ENCODE results near the gene FOXE3.

The FOXE3 gene

GRCh38 chr1:47436304-47436978 lies 20.4 kb downstream of the FOXE3 start:
- DNase-seq, result peak; percentile 66

- no peak for DNase-seq
Measured at GRCh38 chr1:47436979-47437446, 20.9 kb downstream of the FOXE3 start.

GRCh38 chr1:47437447-47438164 lies 21.5 kb downstream of the FOXE3 start, which contains the start of gene FOXD2:
FOXD2 (plus strand) TSS chr1:47438044; CDS start chr1:47438136, 92 bp downstream.
- peak; percentile 89 for DNase-seq

- peak; percentile 24 for DNase-seq
Measured at GRCh38 chr1:47438165-47439016, 22.3 kb downstream of the FOXE3 start.

- no peak for DNase-seq
Measured at GRCh38 chr1:47439017-47439818, 23.1 kb downstream of the FOXE3 start.

GRCh38 chr1:47439819-47440598 lies 23.9 kb downstream of the FOXE3 start:
- no peak for DNase-seq

- no peak for DNase-seq
Measured at GRCh38 chr1:47440599-47441081, 24.6 kb downstream of the FOXE3 start.

- no peak for DNase-seq
Measured at GRCh38 chr1:47441450-47442106, 25.5 kb downstream of the FOXE3 start.

GRCh38 chr1:47442202-47442601 lies 26.1 kb downstream of the FOXE3 start:
- DNase-seq, result no peak

- no peak for DNase-seq
Measured at GRCh38 chr1:47442842-47443529, 26.9 kb downstream of the FOXE3 start.

GRCh38 chr1:47443530-47444296 lies 27.6 kb downstream of the FOXE3 start:
- no peak for DNase-seq

- DNase-seq, result no peak
Measured at GRCh38 chr1:47444297-47444561, 28.1 kb downstream of the FOXE3 start.

- no peak for DNase-seq
Measured at GRCh38 chr1:47444562-47445465, 28.7 kb downstream of the FOXE3 start.

- no peak for DNase-seq
Measured at GRCh38 chr1:47445823-47446550, 29.9 kb downstream of the FOXE3 start.

- no peak for DNase-seq
Measured at GRCh38 chr1:47448462-47449222, 32.6 kb downstream of the FOXE3 start.

- DNase-seq, result no peak
Measured at GRCh38 chr1:47449822-47450552, 33.9 kb downstream of the FOXE3 start.
